ENCODE measurements around the gene UBN1.
A peak's percentile ranks its signal among the peaks of the same experiment; 100 is the strongest.

Gene UBN1, protein sequence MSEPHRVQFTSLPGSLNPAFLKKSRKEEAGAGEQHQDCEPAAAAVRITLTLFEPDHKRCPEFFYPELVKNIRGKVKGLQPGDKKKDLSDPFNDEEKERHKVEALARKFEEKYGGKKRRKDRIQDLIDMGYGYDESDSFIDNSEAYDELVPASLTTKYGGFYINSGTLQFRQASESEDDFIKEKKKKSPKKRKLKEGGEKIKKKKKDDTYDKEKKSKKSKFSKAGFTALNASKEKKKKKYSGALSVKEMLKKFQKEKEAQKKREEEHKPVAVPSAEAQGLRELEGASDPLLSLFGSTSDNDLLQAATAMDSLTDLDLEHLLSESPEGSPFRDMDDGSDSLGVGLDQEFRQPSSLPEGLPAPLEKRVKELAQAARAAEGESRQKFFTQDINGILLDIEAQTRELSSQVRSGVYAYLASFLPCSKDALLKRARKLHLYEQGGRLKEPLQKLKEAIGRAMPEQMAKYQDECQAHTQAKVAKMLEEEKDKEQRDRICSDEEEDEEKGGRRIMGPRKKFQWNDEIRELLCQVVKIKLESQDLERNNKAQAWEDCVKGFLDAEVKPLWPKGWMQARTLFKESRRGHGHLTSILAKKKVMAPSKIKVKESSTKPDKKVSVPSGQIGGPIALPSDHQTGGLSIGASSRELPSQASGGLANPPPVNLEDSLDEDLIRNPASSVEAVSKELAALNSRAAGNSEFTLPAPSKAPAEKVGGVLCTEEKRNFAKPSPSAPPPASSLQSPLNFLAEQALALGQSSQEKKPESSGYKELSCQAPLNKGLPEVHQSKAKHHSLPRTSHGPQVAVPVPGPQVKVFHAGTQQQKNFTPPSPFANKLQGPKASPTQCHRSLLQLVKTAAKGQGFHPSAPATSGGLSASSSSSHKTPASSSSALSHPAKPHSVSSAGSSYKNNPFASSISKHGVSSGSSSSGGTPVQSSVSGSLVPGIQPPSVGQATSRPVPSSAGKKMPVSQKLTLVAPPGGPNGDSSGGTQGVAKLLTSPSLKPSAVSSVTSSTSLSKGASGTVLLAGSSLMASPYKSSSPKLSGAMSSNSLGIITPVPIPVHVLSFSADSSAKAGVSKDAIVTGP (N-terminal part only)

DNA sequence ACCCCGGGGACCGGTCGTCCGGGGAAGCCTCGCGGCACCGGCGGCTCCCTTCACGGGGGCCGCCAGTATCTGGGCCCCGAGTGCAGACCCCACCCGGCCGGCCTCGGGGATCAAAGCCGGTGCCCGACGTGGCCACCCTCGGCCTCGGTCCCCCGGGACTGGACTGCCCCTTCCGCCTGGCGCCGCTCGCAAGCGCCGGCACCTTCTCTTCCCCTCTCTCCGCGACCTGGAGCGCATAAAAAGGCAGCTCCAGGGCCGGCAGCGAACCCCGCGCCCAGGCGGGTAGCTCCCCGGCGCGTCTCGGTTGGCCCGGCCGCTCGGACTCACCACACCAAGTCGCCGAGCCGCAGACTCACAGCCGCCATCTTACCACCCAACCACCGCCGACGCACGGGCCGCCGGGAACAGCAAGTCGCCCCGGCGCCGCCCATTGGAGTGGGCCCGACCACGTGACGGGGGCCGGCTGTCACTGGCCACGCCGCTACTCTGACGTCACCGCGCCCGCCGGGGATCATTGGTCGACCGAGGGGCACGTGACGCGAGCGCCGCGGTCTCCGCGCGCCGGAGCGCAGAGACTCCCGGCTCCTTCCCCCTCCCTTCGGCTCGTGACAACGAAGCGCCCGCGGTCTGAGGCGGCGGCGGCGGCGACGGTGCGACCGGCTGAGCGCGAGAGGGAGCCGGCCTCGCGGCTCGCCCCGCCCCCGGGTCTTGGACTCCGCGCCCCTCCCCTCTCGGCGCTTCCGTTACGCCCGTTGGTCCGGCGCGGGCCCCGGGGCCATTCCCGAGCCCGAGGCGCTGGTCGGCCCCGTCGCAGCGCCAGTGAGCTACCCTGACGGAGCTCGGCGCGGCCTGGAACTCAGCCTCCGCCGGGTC, at the start of gene UBN1, which contains the start of gene GLYR1:
Gene UBN1, plus strand, starts transcription at position 581 of the 873 bp plus-strand sequence. CDS start 5,437 bp downstream, outside the sequence.
Gene GLYR1, minus strand, starts transcription at position 388 of the 873 bp plus-strand sequence. Its CDS starts 23 bp downstream, at position 365.
- peak; percentile 100 for DNase-seq

- no peak for DNase-seq
Observed at GRCh38 chr16:4797805-4798252, 49.5 kb upstream of the UBN1 start.

DNA sequence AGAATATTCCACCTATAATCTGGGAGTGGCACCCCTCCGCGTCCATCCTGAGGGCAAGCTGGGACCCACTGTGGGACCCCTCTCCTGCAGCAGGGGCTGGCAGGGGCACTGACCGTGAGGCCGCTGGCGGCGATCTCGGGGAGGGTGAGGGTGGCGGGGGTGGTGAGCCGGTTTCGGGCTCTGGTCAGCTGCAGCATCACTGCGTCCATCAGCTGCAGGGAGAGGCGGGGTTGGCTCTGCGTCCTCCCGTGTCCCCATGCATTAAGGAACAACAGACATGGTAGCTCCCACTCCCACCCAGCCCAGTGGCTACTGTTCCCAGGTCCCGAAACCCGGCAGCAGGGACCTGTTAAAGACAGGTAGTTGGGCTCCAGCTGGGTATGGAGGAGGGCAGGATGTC, 48.8 kb upstream of the UBN1 start:
- no peak for DNase-seq

DNA sequence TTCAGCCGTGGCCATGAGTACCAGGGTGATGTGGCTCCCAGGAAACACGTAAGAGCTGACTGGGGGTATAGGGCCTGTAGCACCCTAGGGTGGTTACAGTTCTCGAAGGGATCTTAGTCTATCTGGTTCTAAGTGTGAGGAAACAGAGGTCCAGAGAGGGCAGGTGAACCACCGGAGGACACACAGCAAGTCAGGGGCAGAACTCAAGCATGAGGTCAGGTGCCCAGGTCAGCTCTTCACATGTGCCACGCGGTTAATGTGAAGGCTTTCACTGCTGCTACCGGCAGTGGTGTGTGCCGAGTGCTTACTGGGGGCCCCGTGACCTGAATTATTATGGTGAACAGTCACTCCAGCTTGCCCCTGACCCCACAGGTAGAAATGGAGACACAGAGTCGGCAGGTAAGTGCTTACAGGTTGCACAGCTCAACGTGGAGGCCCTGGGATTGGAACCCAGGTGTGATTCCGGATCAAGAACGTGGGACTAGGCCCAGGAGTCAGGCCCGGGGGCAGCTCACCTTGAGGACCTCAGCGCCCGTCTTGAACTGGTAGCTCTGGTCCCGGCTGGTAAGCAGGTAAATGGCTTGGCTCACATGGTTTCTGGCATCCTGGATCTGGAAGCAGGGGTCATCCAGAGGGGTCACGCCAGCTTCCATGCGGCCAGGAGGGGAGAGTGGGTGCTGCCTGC, 48.0 kb upstream of the UBN1 start:
- DNase-seq = no peak

GRCh38 chr16:4800290-4801041, 46.8 kb upstream of the UBN1 start:
- DNase-seq = no peak

DNA sequence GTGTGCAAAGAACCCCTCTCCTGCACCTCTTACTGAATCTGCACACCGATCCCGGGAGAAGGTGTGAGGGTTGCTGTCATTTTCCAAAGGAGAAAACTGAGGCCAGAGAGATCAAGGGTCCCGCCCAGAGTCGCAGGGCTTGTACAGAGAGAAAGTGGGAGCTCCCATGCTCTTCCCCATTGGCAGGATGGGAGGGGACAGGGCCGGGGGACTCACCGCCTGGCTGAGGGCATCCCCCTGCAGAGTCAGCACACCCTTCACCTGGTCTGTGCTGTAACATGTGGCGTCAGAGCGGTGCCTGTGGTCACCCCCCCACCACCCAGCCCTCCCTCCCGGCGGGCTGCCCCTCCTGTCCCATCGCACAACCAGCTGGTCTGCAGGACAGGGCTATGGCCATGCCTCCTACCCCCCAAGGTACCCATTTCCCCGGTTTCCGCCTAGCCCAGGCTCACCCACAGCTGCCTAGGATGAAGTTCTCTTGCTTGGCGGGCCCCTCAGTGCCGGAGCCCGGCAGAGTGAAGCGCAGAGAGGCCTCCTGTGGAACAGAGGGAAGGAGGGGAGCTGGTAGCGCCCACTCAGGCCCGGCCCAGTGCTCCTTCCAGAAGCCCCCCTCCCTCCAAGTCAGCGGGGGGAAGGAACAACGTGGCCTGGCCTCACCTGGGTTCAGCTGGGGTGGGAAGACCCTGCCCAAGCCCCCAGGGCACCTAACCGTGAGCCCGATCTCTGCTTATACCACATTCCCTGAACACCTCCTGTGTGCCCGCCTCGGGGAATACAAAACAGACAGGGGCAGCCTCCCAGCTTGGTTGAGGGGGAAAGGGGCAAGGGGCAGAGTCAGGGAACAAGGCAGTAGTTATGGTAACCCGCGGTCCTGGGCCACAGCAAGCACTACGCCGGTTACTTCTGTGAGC, 46.0 kb upstream of the UBN1 start:
- DNase-seq = no peak

GRCh38 chr16:4801962-4802658, 45.2 kb upstream of the UBN1 start, which contains the start of gene ROGDI:
ROGDI (minus strand) TSS chr16:4802633; CDS start chr16:4802571, 62 bp downstream.
- peak; percentile 57 to 59 for DNase-seq

- peak; percentile 82 to 85 for DNase-seq
Observed at GRCh38 chr16:4802659-4803287, 44.5 kb upstream of the UBN1 start.

GRCh38 chr16:4803401-4803844, 43.9 kb upstream of the UBN1 start:
- no peak for DNase-seq

DNA sequence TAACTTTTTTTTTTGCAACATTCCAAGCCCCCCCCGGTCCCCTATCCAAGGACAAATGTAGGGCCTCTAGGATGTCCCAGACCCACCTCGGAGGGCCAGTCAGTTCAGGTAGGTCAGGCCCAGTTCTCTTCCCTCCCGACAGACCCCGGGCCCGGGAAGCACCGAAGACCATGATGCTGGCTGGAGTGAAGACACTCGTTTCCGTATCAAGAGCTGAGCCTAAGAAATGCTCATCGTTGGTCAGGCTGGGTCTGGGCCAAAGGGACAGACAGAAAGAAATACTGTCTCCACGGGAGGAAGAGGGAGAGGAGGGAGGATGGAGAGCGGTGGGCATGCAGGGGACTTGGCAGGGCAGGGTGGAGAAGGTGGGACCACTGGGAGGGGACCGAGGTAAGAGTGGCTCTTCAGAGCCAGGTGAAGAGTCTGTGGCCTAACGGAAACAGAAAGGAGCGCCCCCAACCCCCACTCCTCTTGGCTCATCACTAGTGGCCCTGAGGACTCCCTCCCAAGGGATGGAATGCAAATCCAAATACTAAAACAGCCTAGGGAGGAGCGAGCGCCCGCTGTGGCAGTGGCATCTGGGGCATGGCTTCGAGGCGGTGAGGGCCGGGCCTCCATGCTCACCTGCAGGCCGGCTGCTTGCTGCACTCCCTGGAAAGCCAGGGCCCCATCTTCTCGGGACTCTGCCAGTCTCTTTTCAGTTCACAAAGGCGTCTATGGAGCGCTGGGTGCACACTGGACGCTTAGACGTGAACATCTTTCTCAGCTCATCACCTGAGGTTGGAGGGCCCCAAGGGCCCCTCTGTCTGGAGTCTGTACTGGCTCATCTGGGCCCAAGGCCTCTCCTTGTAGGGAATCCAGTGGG, 43.2 kb upstream of the UBN1 start:
- no peak for DNase-seq

DNA sequence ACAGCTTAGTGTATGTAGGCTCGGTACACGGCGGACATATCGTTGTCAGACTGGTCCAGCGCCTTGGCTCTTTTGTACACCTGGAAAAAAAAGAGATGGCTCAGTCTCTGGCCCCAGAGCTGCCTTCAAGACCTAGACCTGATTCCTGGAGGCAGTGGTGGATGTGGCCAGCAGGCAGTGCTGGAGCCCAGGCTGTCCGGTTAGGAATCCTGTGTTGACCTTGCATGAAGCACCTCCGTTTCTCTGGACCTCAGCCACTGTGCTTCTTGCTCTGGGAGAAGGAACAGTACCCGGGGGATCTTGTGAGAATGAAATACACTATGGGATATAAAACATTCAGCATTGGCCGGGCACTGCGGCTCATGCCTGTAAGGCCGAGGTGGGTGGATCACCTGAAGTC, 42.0 kb upstream of the UBN1 start:
- no peak for DNase-seq

DNA sequence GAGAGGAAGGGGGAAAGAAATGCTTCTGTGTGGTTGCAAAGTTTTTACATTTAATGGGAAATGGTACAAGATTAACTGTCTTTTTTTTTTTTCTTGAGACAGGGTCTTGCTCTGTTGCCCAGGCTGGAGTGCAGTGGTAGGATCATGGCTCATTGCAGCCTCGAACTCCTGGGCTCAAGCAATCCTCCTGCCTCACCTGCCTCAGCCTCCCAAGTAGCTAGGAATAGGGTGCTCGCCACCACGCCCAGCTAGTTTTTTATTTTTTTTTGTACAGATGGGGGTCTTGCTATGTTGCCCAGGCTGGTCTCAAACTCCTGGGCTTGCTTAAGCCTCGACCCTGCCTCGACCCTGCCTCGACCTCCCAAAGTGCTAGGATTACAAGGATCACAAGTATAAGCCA, 41.0 kb upstream of the UBN1 start:
- no peak for DNase-seq

DNA sequence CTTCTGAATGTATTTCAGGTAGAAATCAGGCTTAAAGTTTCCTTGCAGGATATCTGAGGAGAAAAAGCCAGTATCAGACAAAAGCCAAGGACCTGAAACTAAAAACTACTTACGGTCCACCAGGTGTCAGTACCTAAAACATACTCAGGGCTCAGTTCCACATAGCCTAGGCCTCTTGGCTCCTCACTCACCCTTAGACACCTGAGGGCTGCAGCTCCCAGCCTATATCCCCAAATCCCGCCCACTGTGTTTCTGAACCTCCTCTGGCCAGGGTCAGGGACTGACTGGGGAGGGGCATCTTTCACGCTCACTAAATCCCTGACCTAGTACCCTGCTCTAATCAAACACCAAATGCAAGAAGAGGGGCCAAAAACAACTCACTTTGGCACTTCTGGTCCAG, 36.0 kb upstream of the UBN1 start:
- no peak for DNase-seq

- DNase-seq = no peak
Observed at GRCh38 chr16:4811773-4812172, 35.5 kb upstream of the UBN1 start.

DNA sequence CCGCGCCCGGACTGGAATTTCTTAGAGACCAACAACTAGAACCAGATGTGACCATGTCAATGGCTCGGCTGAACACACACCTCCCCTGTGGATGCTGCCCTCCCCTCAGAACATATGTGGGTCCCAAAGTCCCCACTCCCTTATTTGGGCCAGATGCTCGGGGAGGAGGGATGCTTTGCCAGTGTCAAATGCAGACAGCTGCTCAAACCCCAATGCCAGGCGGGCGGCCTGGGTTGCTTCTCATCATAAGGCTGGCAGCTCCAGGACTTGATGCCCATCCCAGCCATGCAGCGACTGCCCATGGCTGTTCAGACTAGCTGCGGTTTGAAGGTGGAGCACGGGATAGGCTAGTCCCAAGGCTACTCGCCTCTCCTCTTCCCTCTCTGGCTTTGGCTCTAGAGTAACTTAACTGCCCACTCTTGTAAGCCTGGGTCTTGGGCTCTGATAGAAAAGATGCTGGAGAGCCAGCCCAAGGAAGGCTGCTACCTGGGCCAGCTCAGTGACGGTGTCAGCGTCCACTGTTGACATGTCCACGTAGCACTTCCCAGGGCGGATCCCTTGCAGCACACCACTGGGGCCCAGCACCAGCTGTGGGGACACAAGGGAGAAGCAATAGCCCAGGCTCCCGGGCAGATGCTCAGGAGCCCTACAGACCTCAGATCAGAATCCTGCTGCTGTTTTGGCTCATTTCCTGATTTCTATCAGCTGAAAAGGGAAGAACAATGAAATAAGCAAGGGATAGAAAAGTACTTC, 33.9 kb upstream of the UBN1 start:
- DNase-seq = no peak

DNA sequence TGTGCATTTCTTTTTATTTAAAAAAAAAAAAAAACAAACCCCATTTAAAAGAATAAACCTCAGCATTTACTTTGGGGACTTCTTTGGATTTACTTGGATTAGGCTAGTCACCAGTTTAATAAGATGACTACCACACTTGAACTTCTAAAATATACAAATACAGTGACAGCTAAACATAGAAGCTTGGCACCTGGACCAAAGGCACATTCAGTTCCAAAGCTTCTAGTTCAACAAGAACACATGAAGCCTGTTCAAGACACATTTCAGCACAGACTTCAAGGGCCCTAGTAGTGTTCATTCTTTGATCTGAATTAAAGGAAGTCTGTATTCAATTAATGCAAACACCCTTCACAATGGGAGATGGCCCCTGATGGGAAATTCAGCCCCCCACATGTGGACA, 33.2 kb upstream of the UBN1 start:
- no peak for DNase-seq
